Transverse colon (tissue), 4 donors: ENCODE measurements around the gene IL1F10. TPM values are rescaled to one million over a fixed set of nuclear protein-coding genes. Genes with fewer than 3 reads are reported as not detected.

Experiments
- DNase-seq: peaks from one replicate; pipeline ENCODE4 v3.0.0-alpha.2; 2019
- H3K27ac ChIP-seq, 4 donors: fragments of 200-600 bp; sonication (generic); 2 replicates each; pipeline ENCODE4 v1.5.1; 2016 to 2018; ENCODE audit warnings: inconsistent platforms in 4 of 4
- H3K27me3 ChIP-seq: fragments of 200-600 bp; sonication (generic); 2 replicates; pipeline ENCODE4 v1.5.1; 2017; ENCODE audit warnings: inconsistent platforms
- H3K36me3 ChIP-seq, 4 donors: fragments of 200-600 bp; sonication (generic); 2 replicates each; pipeline ENCODE4 v1.5.1; 2017 to 2019; ENCODE audit warnings: inconsistent platforms in 4 of 4
- H3K4me1 ChIP-seq, 4 donors: fragments of 200-600 bp; sonication (generic); 2 replicates each; pipeline ENCODE4 v1.5.1; 2017 to 2020; ENCODE audit warnings: inconsistent platforms in 4 of 4
- H3K4me3 ChIP-seq, 4 donors: fragments of 200-600 bp; sonication (generic); 1 replicate in 1 of 4; 2 replicates in 3 of 4; pipeline versions ENCODE4 v1.5.1 to v1.6.1; 2017 to 2019; ENCODE audit warnings: inconsistent platforms in 4 of 4
- H3K9me3 ChIP-seq, 2 donors: fragments of 200-600 bp; sonication (generic); 2 replicates each; pipeline ENCODE4 v1.5.1; 2017 to 2019; ENCODE audit warnings: inconsistent platforms in 2 of 2
- CTCF ChIP-seq, 5 experiments: fragments of 200-600 bp in 3 of 5; fragments of 450-650 bp in 2 of 5; sonication (generic) in 3 of 5; IDR thresholded peaks; 1 replicate in 2 of 5; 2 replicates in 3 of 5; pipeline ENCODE4 v1.5.1; 2016 to 2017; ENCODE audit warnings: antibody characterized with exemption in 5 of 5, inconsistent platforms in 3 of 5, mild to moderate bottlenecking in 2 of 5, moderate library complexity in 1 of 5
- EP300 ChIP-seq: sonication (generic); formaldehyde crosslinking; IDR thresholded peaks from one replicate; pipeline ENCODE4 v1.6.1; 2017; ENCODE audit warnings: antibody characterized with exemption, low read depth
- POLR2A ChIP-seq: fragments of 450-650 bp; IDR thresholded peaks from one replicate; pipeline ENCODE4 v1.6.1; 2016; ENCODE audit warnings: antibody characterized with exemption, mild to moderate bottlenecking, moderate library complexity
- POLR2AphosphoS5 ChIP-seq, 3 donors: sonication (generic); formaldehyde crosslinking; IDR thresholded peaks; one replicate each; pipeline ENCODE4 v1.6.1; 2016; ENCODE audit warnings: antibody characterized with exemption in 3 of 3
- WGBS, 2 donors: methylation state at CpG; one replicate each; pipeline ENCODE4 v1.1.5; 2018; ENCODE audit warnings: low coverage in 1 of 2; 5-methylcytosine and 5-hydroxymethylcytosine counted together
- in situ Hi-C, 4 donors: fragments of 200-750 bp; cut with MboI; loops; one replicate each; pipeline versions ENCODE4 v1.15.0 to v1.15.1; 2017; ENCODE audit warnings: low sequenced_read_pairs in 3 of 4, low pct_ligation_motif_present in 1 of 4, low pct_unique_long_range_greater_than_20kb in 1 of 4
- intact Hi-C: fragments of 100-400 bp; cut with DNase I; formaldehyde crosslinking; loops from one replicate; pipeline ENCODE4 v1.15.1; 2023; ENCODE audit warnings: low total_unique reads
- total RNA-seq, 4 donors: library from RNA; depleted of rRNA; stranded (reverse); fragments of >200 nt; gene quantifications; one replicate each; pipeline ENCODE4 v1.1.0, GENCODE V29; 2016

The IL1F10 gene
- total RNA-seq, 4 donors from 2014 or later, result not detected

GRCh38 chr2:113025737-113026136 lies 42.0 kb upstream of the IL1F10 start:
- WGBS, 2 donors, result 50 to 54% methylated on average over 2 of the region's 2 CpGs

GRCh38 chr2:113027691-113028090 lies 40.1 kb upstream of the IL1F10 start:
- no peaks in the 10 kb centered on the region for H3K4me1 ChIP-seq
- H3K4me3 ChIP-seq, result no peak overlapping the region
- DNase-seq, result no peak
- no peaks in the 10 kb centered on the region for H3K9me3 ChIP-seq
- H3K27me3 ChIP-seq, result peaks cover 36% of the 10 kb centered on the region
- TF ChIP-seq POLR2A, result no peak
- no peak for TF ChIP-seq EP300
- no peak for TF ChIP-seq CTCF (IDR thresholded peaks at IDR 0.05)
- TF ChIP-seq POLR2AphosphoS5 (IDR thresholded peaks at IDR 0.05), result no peak
- H3K27ac ChIP-seq, result no peak overlapping the region
- WGBS, 2 donors, result 71 to 75% methylated on average over 2 of the region's 2 CpGs
- in situ Hi-C loops (no loop called here), intact Hi-C loops (no loop called here)
- no peaks in the 10 kb centered on the region for H3K36me3 ChIP-seq

More at GRCh38 chr2:113025737-113026136, 42.0 kb upstream of the IL1F10 start:
- no peaks in the 10 kb centered on the region for H3K4me1 ChIP-seq
- H3K27me3 ChIP-seq, result peaks cover 39% of the 10 kb centered on the region
- H3K36me3 ChIP-seq, result no peaks in the 10 kb centered on the region
- H3K4me3 ChIP-seq, result no peak overlapping the region
- no peak for TF ChIP-seq POLR2A
- TF ChIP-seq POLR2AphosphoS5 (IDR thresholded peaks at IDR 0.05), result no peak
- no peak for TF ChIP-seq CTCF (IDR thresholded peaks at IDR 0.05)
- no peak for TF ChIP-seq EP300
- intact Hi-C loops (no loop called here), in situ Hi-C loops (no loop called here)
- no peak overlapping the region for H3K27ac ChIP-seq
- H3K9me3 ChIP-seq, result no peaks in the 10 kb centered on the region
- DNase-seq, result no peak

GRCh38 chr2:113028112-113028511 lies 39.7 kb upstream of the IL1F10 start:
- Histone ChIP-seq H3K4me3 (no peak overlapping the region), H3K9me3 (no peaks in the 10 kb centered on the region), H3K27me3 (peaks cover 33% of the 10 kb centered on the region), H3K27ac (no peak overlapping the region), H3K4me1 (no peaks in the 10 kb centered on the region), H3K36me3 (no peaks in the 10 kb centered on the region)
- intact Hi-C loops (no loop called here), in situ Hi-C loops (no loop called here)
- TF ChIP-seq EP300 (no peak), POLR2A (no peak), POLR2AphosphoS5 (IDR thresholded peaks at IDR 0.05) (no peak), CTCF (IDR thresholded peaks at IDR 0.05) (no peak)
- WGBS, 2 donors, result 17% methylated on average over 1 of the region's 1 CpG; no CpG with 5 or more reads in 1 of the 2 donors
- no peak for DNase-seq

GRCh38 chr2:113032737-113033136 lies 35.0 kb upstream of the IL1F10 start:
- H3K9me3 ChIP-seq, result no peaks in the 10 kb centered on the region
- H3K4me1 ChIP-seq, result no peaks in the 10 kb centered on the region
- intact Hi-C loops, result no loop called here
- no peak for TF ChIP-seq EP300
- TF ChIP-seq CTCF (IDR thresholded peaks at IDR 0.05), result no peak
- TF ChIP-seq POLR2A, result no peak
- no peak for TF ChIP-seq POLR2AphosphoS5 (IDR thresholded peaks at IDR 0.05)
- H3K4me3 ChIP-seq, result no peak overlapping the region
- no peak for DNase-seq
- H3K36me3 ChIP-seq, result no peaks in the 10 kb centered on the region
- no peak overlapping the region for H3K27ac ChIP-seq
- H3K27me3 ChIP-seq, result peaks cover 25% of the 10 kb centered on the region
- in situ Hi-C loops, result no loop called here
- WGBS, 2 donors, result 64 to 67% methylated on average over 1 of the region's 1 CpG
